NCI-H1105 (cell line): ENCODE data around the gene PDE8B.
A peak's percentile ranks its signal among the peaks of the same experiment; 100 is the strongest.

ENCODE experiments used
- DNase-seq: peaks from one replicate; lab custom pipeline; 2025; lab: John Stamatoyannopoulos, UW

Gene PDE8B

GRCh38 chr5:77319117-77319804, 108.8 kb downstream of the PDE8B start:
- no peak for DNase-seq

GRCh38 chr5:77321793-77322394, 111.4 kb downstream of the PDE8B start:
- DNase-seq = no peak

GRCh38 chr5:77322406-77322805, 111.9 kb downstream of the PDE8B start:
- no peak for DNase-seq

GRCh38 chr5:77325921-77326541, 115.6 kb downstream of the PDE8B start:
- no peak for DNase-seq

- DNase-seq = no peak
Observed at GRCh38 chr5:77326986-77327734, 116.7 kb downstream of the PDE8B start.

GRCh38 chr5:77328930-77329647, 118.6 kb downstream of the PDE8B start:
- no peak for DNase-seq

GRCh38 chr5:77329664-77330430, 119.4 kb downstream of the PDE8B start:
- DNase-seq = no peak

- DNase-seq = no peak
Observed at GRCh38 chr5:77333036-77333435, 122.6 kb downstream of the PDE8B start.

- DNase-seq = no peak
Observed at GRCh38 chr5:77333451-77334123, 123.1 kb downstream of the PDE8B start.

- no peak for DNase-seq
Observed at GRCh38 chr5:77337246-77337645, 126.8 kb downstream of the PDE8B start.

- DNase-seq = peak; percentile 6
Observed at GRCh38 chr5:77337686-77338085, 127.2 kb downstream of the PDE8B start.

GRCh38 chr5:77339337-77339890, 128.9 kb downstream of the PDE8B start:
- DNase-seq = no peak

- DNase-seq = no peak
Observed at GRCh38 chr5:77343165-77343564, 132.7 kb downstream of the PDE8B start.

- DNase-seq = no peak
Observed at GRCh38 chr5:77347435-77348098, 137.1 kb downstream of the PDE8B start.

GRCh38 chr5:77353251-77353650, 142.8 kb downstream of the PDE8B start:
- DNase-seq = no peak

GRCh38 chr5:77354454-77354853, 144.0 kb downstream of the PDE8B start:
- DNase-seq = no peak

- no peak for DNase-seq
Observed at GRCh38 chr5:77355080-77355479, 144.6 kb downstream of the PDE8B start.

GRCh38 chr5:77355751-77356150, 145.3 kb downstream of the PDE8B start:
- DNase-seq = no peak

- no peak for DNase-seq
Observed at GRCh38 chr5:77356740-77357139, 146.3 kb downstream of the PDE8B start.
